ENCODE measurements around the gene AP1B1. TPM values are rescaled to one million over a fixed set of nuclear protein-coding genes. Genes with fewer than 3 reads are reported as not detected.

Gene AP1B1
- total and polyA plus RNA-seq, 2 of the 13 experiments (the other 11 are each of a cell fraction or from before 2014, with no cell fraction given) = 26.6 to 29.7 TPM

DNA sequence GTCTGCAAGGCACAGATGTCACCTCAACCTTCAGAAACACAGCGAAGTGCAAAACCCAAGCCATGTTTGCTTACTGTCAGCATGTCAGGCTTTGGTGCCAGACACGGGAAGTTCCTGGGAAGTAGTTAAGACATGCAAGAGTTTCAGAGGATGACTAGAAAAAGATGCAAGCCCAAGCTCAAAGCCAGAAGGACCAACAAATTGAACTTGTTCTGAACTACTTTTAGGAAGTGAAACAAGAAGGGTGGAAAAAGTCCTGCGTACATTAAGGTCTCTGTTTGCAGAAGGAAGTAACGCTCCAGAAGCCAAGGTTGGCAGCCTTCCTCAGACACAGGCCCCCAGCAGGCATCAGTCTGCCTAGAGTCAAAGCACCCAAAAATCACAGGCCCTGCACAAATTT is 2.6 kb downstream of the AP1B1 start:
- Histone ChIP-seq H4K20me1 (ENCODE audit: insufficient read depth, low read length) (no peaks in the 10 kb centered on the region; the same call in 1 of the 2 replicates), H3K4me3 (replicated peaks in 1 of 3; ENCODE audit: insufficient read depth in 1 of 3, low read depth in 2 of 3, low read length in 3 of 3) (no peak overlapping the region), H2AFZ (ENCODE audit: low read length) (no peak overlapping the region), H3K27ac (ENCODE audit: extremely low read length, insufficient read depth, low read length) (peak overlapping the region; percentile 21), H3K4me1 (ENCODE audit: insufficient read depth, low read length) (peaks cover 65% of the 10 kb centered on the region), H3K9ac (ENCODE audit: insufficient read depth, low read depth, low read length) (no peak overlapping the region), H3K9me3 (ENCODE audit: low read length) (no peaks in the 10 kb centered on the region), H3K79me2 (ENCODE audit: insufficient read depth, low read length) (peaks cover 26% of the 10 kb centered on the region), H3K36me3 (replicated peaks in 1 of 2; ENCODE audit: control insufficient read depth in 1 of 2, insufficient read depth in 2 of 2, low read length in 2 of 2) (no peaks in the 10 kb centered on the region), H3K27me3 (ENCODE audit: control insufficient read depth in 1 of 2, insufficient read depth in 2 of 2, low read length in 2 of 2) (no peaks in the 10 kb centered on the region), H3K4me2 (ENCODE audit: low read depth, low read length) (peak overlapping the region; percentile 47)
- in situ Hi-C loops (cut with HindIII; ENCODE audit: extremely low pct_ligation_motif_present, low pct_unique_long_range_greater_than_20kb) (no loop called here), intact Hi-C loops (cut with micrococcal nuclease; ENCODE audit: unreplicated experiment) (no loop called here)
- WGBS (ENCODE audit: low lambda C conversion rate) = 36% methylated on average over 4 of the region's 4 CpGs
- FAIRE-seq = peak; percentile 56
- BruUV-seq (replicated peaks) = no TSS peak
- TF ChIP-seq CAMTA2 (CRISPR knock-in tag; IDR thresholded peaks at IDR 0.05; ENCODE audit: borderline replicate concordance) (no peak), HES4 (CRISPR knock-in tag; IDR thresholded peaks at IDR 0.05; ENCODE audit: borderline replicate concordance) (no peak), ZNF296 (CRISPR knock-in tag; conservative IDR thresholded peaks at IDR 0.05) (no peak), KMT2B (CRISPR knock-in tag; IDR thresholded peaks at IDR 0.05) (no peak)
- TF ChIP-seq, protein P1, sequence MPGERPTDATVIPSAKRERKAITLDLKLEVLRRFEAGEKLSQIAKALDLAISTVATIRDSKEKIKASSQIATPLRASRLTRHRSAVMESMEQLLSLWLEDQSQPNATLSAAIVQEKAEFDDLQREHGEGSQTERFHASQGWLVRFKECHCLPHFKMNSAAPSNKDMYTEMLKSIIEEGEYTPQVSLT (CRISPR knock-in tag; IDR thresholded peaks at IDR 0.05; ENCODE audit: borderline replicate concordance, low read depth) = no peak
- no peak for ATAC-seq
- ChIA-PET POLR2A (no interaction called here), CTCF (ENCODE audit: low intra/inter-chr PET ratio, low total read pairs) (no interaction called here)
- no peak for DNase-seq (ENCODE audit: low spot score)

- peaks cover 65% of the 10 kb centered on the region for H3K4me1 ChIP-seq (ENCODE audit: insufficient read depth, low read length)
- in situ Hi-C loops (cut with HindIII; ENCODE audit: extremely low pct_ligation_motif_present, low pct_unique_long_range_greater_than_20kb) = no loop called here
- no peak overlapping the region for H2AFZ ChIP-seq (ENCODE audit: low read length)
- ChIA-PET CTCF (ENCODE audit: low intra/inter-chr PET ratio, low total read pairs) (no interaction called here), POLR2A (no interaction called here)
- no peak for ATAC-seq
- no peaks in the 10 kb centered on the region; the same call in 1 of the 2 replicates for H4K20me1 ChIP-seq (ENCODE audit: insufficient read depth, low read length)
- no peaks in the 10 kb centered on the region for H3K36me3 ChIP-seq (replicated peaks in 1 of 2; ENCODE audit: control insufficient read depth in 1 of 2, insufficient read depth in 2 of 2, low read length in 2 of 2)
- no peak overlapping the region for H3K4me3 ChIP-seq (replicated peaks in 1 of 3; ENCODE audit: insufficient read depth in 1 of 3, low read depth in 2 of 3, low read length in 3 of 3)
- no peak for FAIRE-seq
- intact Hi-C loops (cut with micrococcal nuclease; ENCODE audit: unreplicated experiment) = no loop called here
- H3K9ac ChIP-seq (ENCODE audit: insufficient read depth, low read depth, low read length) = no peak overlapping the region
- TF ChIP-seq HNF4A (CRISPR knock-in tag; IDR thresholded peaks at IDR 0.05) (peak; percentile 79), ZNF7 (CRISPR knock-in tag; IDR thresholded peaks at IDR 0.05) (peak; percentile 23; the same call in 1 of the 2 replicates), HNRNPUL1 (IDR thresholded peaks at IDR 0.05; ENCODE audit: low read depth, low read length) (no peak), CC2D1A (CRISPR knock-in tag; IDR thresholded peaks at IDR 0.05) (no peak), GABPA (IDR thresholded peaks at IDR 0.05; ENCODE audit: low read depth, low read length) (no peak), GABPA (CRISPR knock-in tag; IDR thresholded peaks at IDR 0.05; ENCODE audit: low read depth) (0 out of 2 replicates have a peak, but pooled peaks have one; percentile 16), HNF4G (IDR thresholded peaks at IDR 0.05; ENCODE audit: borderline replicate concordance, low read depth, low read length) (peak; percentile 68), HNF4G (CRISPR knock-in tag; IDR thresholded peaks at IDR 0.05; ENCODE audit: borderline replicate concordance, low read depth) (no peak), ZNF12 (CRISPR knock-in tag; IDR thresholded peaks at IDR 0.05) (peak; percentile 59), ZNF770 (CRISPR knock-in tag; IDR thresholded peaks at IDR 0.05) (peak; percentile 74)
- no TSS peak for BruUV-seq (replicated peaks)
- WGBS (ENCODE audit: low lambda C conversion rate) = 63% methylated on average over 3 of the region's 3 CpGs
- peaks cover 26% of the 10 kb centered on the region for H3K79me2 ChIP-seq (ENCODE audit: insufficient read depth, low read length)
- H3K4me2 ChIP-seq (ENCODE audit: low read depth, low read length) = peak overlapping the region; percentile 47
- peak; percentile 44 for DNase-seq (ENCODE audit: low spot score)
- H3K27ac ChIP-seq (ENCODE audit: extremely low read length, insufficient read depth, low read length) = no peak overlapping the region
- no peaks in the 10 kb centered on the region for H3K9me3 ChIP-seq (ENCODE audit: low read length)
- H3K27me3 ChIP-seq (ENCODE audit: control insufficient read depth in 1 of 2, insufficient read depth in 2 of 2, low read length in 2 of 2) = no peaks in the 10 kb centered on the region
Measured at GRCh38 chr22:29385151-29385704, 3.1 kb downstream of the AP1B1 start.

Measured in HepG2 (cell line).